ENCODE data around the gene KCNQ4. TPM values are rescaled to one million over a fixed set of nuclear protein-coding genes. Genes with fewer than 3 reads are reported as not detected.

The KCNQ4 gene
- total and polyA plus RNA-seq, 2 donors (not counting 3 experiments of a cell fraction or from before 2014, with no cell fraction given) = 0.06 to 0.07 TPM

GRCh38 chr1:40764981-40765380, 18.6 kb upstream of the KCNQ4 start:
- no peak for DNase-seq (ENCODE audit: low read depth, low spot score)
- Histone ChIP-seq H3K36me3 (ENCODE audit: control insufficient read depth in 2 of 2, extremely low read depth in 1 of 2, insufficient read depth in 2 of 2, low read length in 2 of 2) (peaks cover 6 to 22% of the 10 kb centered on the region in 2 experiments), H3K9me1 (replicated peaks; ENCODE audit: control insufficient read depth, extremely low read depth, insufficient read depth, low read length) (no peaks in the 10 kb centered on the region), H3K4me1 (ENCODE audit: control insufficient read depth, extremely low read depth, insufficient read depth, low read length) (no peaks in the 10 kb centered on the region), H3K79me2 (ENCODE audit: control insufficient read depth, insufficient read depth, low read length) (no peaks in the 10 kb centered on the region), H3K27me3 (ENCODE audit: control insufficient read depth in 2 of 2, insufficient read depth in 2 of 2, low read length in 2 of 2) (no peaks in the 10 kb centered on the region), H3K9me3 (replicated peaks; ENCODE audit: control insufficient read depth, insufficient read depth, low read length) (no peaks in the 10 kb centered on the region), H3K9ac (replicated peaks; ENCODE audit: extremely low read depth, insufficient read depth, low read length) (no peak overlapping the region), H3K27ac (ENCODE audit: insufficient read depth, low read depth, low read length) (no peak overlapping the region), H3K4me2 (ENCODE audit: insufficient read depth, low read length) (no peak overlapping the region), H3K4me3 (replicated peaks in 1 of 3; ENCODE audit: insufficient read depth in 1 of 3, low read depth in 1 of 3, low read length in 3 of 3) (no peak overlapping the region), H2AFZ (ENCODE audit: low read depth, low read length) (no peak overlapping the region), H4K20me1 (replicated peaks; ENCODE audit: control insufficient read depth, extremely low read depth, insufficient read depth, low read length) (no peaks in the 10 kb centered on the region)
- intact Hi-C loops (cut with micrococcal nuclease) = no loop called here
- dilution Hi-C loops (cut with MboI; ENCODE audit: extremely low pct_ligation_motif_present, low sequenced_read_pairs) = no loop called here
- no peak for FAIRE-seq
- no TSS peak for BruUV-seq (replicated peaks)
- CTCF ChIA-PET = interaction anchor here (0.7 to 3.2 kb wide), 12 partner anchors 9 to 188 kb away, joined by 3 to 53 read pairs (median 4); no protein-coding TSS in a partner anchor
- TF ChIP-seq JUN (IDR thresholded peaks at IDR 0.05; ENCODE audit: borderline replicate concordance, insufficient read depth, insufficient read length, low read depth) (no peak), POLR2AphosphoS5 (IDR thresholded peaks at IDR 0.05; ENCODE audit: insufficient read depth, low read depth, low read length) (no peak)
- POLR2A ChIA-PET = no interaction called here

- H3K27ac ChIP-seq (ENCODE audit: insufficient read depth, low read depth, low read length) = no peak overlapping the region
These were observed 17.6 kb upstream of the KCNQ4 start for GRCh38 chr1:40766017-40766416.

More at GRCh38 chr1:40766017-40766416, 17.6 kb upstream of the KCNQ4 start:
- FAIRE-seq (no peak), DNase-seq (ENCODE audit: low read depth, low spot score) (no peak)
- Histone ChIP-seq H4K20me1 (replicated peaks; ENCODE audit: control insufficient read depth, extremely low read depth, insufficient read depth, low read length) (no peaks in the 10 kb centered on the region), H3K27me3 (ENCODE audit: control insufficient read depth in 2 of 2, insufficient read depth in 2 of 2, low read length in 2 of 2) (no peaks in the 10 kb centered on the region), H3K36me3 (ENCODE audit: control insufficient read depth in 2 of 2, extremely low read depth in 1 of 2, insufficient read depth in 2 of 2, low read length in 2 of 2) (peaks cover 6 to 22% of the 10 kb centered on the region in 2 experiments), H3K9ac (replicated peaks; ENCODE audit: extremely low read depth, insufficient read depth, low read length) (no peak overlapping the region), H2AFZ (ENCODE audit: low read depth, low read length) (no peak overlapping the region), H3K4me3 (replicated peaks in 1 of 3; ENCODE audit: insufficient read depth in 1 of 3, low read depth in 1 of 3, low read length in 3 of 3) (no peak overlapping the region), H3K79me2 (ENCODE audit: control insufficient read depth, insufficient read depth, low read length) (no peaks in the 10 kb centered on the region), H3K4me1 (ENCODE audit: control insufficient read depth, extremely low read depth, insufficient read depth, low read length) (no peaks in the 10 kb centered on the region), H3K9me3 (replicated peaks; ENCODE audit: control insufficient read depth, insufficient read depth, low read length) (no peaks in the 10 kb centered on the region), H3K4me2 (ENCODE audit: insufficient read depth, low read length) (no peak overlapping the region), H3K9me1 (replicated peaks; ENCODE audit: control insufficient read depth, extremely low read depth, insufficient read depth, low read length) (no peaks in the 10 kb centered on the region)
- intact Hi-C loops (cut with micrococcal nuclease) = no loop called here
- POLR2A ChIA-PET = no interaction called here
- TF ChIP-seq EZH2 (IDR thresholded peaks at IDR 0.05; ENCODE audit: borderline replicate concordance, low read depth, low read length, severe bottlenecking) = no peak
- no peak for TF ChIP-seq MAX (IDR thresholded peaks at IDR 0.05; ENCODE audit: insufficient read depth, insufficient read length)
- no peak for TF ChIP-seq JUN (IDR thresholded peaks at IDR 0.05; ENCODE audit: borderline replicate concordance, insufficient read depth, insufficient read length, low read depth)
- no peak for TF ChIP-seq MYC (IDR thresholded peaks at IDR 0.05; ENCODE audit: low read depth, low read length)
- BruUV-seq (replicated peaks) = no TSS peak
- CTCF ChIA-PET = interaction anchor here (1.1 to 3.2 kb wide), 6 partner anchors 8 to 183 kb away, joined by 3 to 53 read pairs (median 4); no protein-coding TSS in a partner anchor
- dilution Hi-C loops (cut with MboI; ENCODE audit: extremely low pct_ligation_motif_present, low sequenced_read_pairs) = no loop called here
